ENCODE measurements around the gene CHIA. TPM values are rescaled to one million over a fixed set of nuclear protein-coding genes. Genes with fewer than 3 reads are reported as not detected.

CHIA gene
- total and polyA plus RNA-seq, 2 of the 4 experiments (the other 2 are of a cell fraction) = not detected

DNA sequence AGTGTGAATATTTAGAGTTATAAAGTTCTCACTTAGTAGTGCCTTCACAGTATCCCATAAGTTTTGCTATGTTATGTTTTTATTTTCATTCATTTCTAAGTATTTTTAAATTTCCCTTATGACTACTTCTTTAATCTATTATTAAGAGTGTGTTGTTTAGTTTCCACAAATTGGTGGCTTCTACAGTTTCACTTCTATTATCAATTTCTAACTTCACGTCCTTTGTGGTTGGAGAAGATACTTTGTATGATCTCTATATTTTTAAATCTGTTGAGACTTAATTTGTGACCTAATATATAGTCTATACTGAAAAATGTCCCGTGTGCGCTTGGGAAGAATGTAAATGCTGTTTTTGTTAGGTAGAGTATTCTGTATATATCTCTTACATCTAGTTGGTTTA, 11.7 kb downstream of the CHIA start:
- intact Hi-C loops (cut with micrococcal nuclease) = no loop called here
- ChIA-PET CTCF (no interaction called here), POLR2A (ENCODE audit: unreplicated experiment) (interaction anchor here (0.7 kb wide), 1 partner anchor 93 kb away, joined by 3 read pairs; no protein-coding TSS in a partner anchor)
- Histone ChIP-seq H3K79me1 (ENCODE audit: low read depth in 1 of 2, low read length in 2 of 2) (no peaks in the 10 kb centered on the region), H2AFZ (replicated peaks; ENCODE audit: low read length, poor library complexity) (no peak overlapping the region), H4K91ac (ENCODE audit: insufficient read depth, low read depth, low read length) (no peak overlapping the region), H2BK120ac (ENCODE audit: low read depth, low read length) (no peak overlapping the region), H3K9me1 (ENCODE audit: insufficient read depth, low read length) (no peaks in the 10 kb centered on the region), H3K27ac (ENCODE audit: insufficient read depth, low read length) (no peak overlapping the region), H3K23ac (ENCODE audit: low read depth, low read length) (no peak overlapping the region), H3K9me3 (ENCODE audit: control insufficient read depth, insufficient read depth, low read length) (no peaks in the 10 kb centered on the region), H2BK15ac (ENCODE audit: low read depth, low read length) (no peak overlapping the region), H3K4me2 (ENCODE audit: low read depth, low read length) (no peak overlapping the region), H2BK20ac (ENCODE audit: low read depth, low read length) (no peak overlapping the region), H3K56ac (ENCODE audit: extremely low read depth, insufficient read depth, low read length) (no peak overlapping the region), H3K14ac (replicated peaks; ENCODE audit: low read depth, low read length) (no peak overlapping the region), H3K36me3 (ENCODE audit: control insufficient read depth, insufficient read depth, low read length) (no peaks in the 10 kb centered on the region), H3K4me3 (ENCODE audit: insufficient read depth, low read depth, low read length) (no peak overlapping the region), H2BK5ac (ENCODE audit: low read depth, low read length, poor library complexity, severe bottlenecking) (no peak overlapping the region), H3K4ac (ENCODE audit: low read depth, low read length) (no peak overlapping the region), H3K9ac (ENCODE audit: low read depth, low read length) (no peak overlapping the region), H3K4me1 (ENCODE audit: control insufficient read depth, insufficient read depth, low read length) (no peaks in the 10 kb centered on the region), H2AK9ac (replicated peaks; ENCODE audit: low read depth, low read length, poor library complexity) (no peak overlapping the region), H4K5ac (ENCODE audit: low read depth, low read length) (no peak overlapping the region), H3K18ac (ENCODE audit: low read depth, low read length) (no peak overlapping the region), H3K27me3 (ENCODE audit: control insufficient read depth, insufficient read depth, low read length) (no peaks in the 10 kb centered on the region), H4K20me1 (ENCODE audit: insufficient read depth, low read length) (no peaks in the 10 kb centered on the region), H2AK5ac (ENCODE audit: low read depth, low read length) (no peak overlapping the region), H4K8ac (ENCODE audit: low read depth in 2 of 2, low read length in 2 of 2) (no peak overlapping the region)
- DNase-seq (no peak), ATAC-seq (ENCODE audit: low read depth) (no peak)
- no CpG with 5 or more reads among the region's 3 CpGs for WGBS, 2 experiments (ENCODE audit: extremely low coverage in 2 of 2, insufficient read length in 1 of 2)
- dilution Hi-C loops (cut with HindIII; ENCODE audit: low sequenced_read_pairs, unreplicated experiment) = no loop called here
- no TSS peak for BruUV-seq (replicated peaks)
- in situ Hi-C loops (cut with MboI; ENCODE audit: low sequenced_read_pairs) = no loop called here
- TF ChIP-seq, protein P1, sequence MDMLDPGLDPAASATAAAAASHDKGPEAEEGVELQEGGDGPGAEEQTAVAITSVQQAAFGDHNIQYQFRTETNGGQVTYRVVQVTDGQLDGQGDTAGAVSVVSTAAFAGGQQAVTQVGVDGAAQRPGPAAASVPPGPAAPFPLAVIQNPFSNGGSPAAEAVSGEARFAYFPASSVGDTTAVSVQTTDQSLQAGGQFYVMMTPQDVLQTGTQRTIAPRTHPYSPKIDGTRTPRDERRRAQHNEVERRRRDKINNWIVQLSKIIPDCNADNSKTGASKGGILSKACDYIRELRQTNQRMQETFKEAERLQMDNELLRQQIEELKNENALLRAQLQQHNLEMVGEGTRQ (IDR thresholded peaks at IDR 0.05; ENCODE audit: low read depth, low read length) = no peak
